Pancreas (tissue), 10 donors: ENCODE results near the gene CLDN15. TPM values are rescaled to one million over a fixed set of nuclear protein-coding genes. Genes with fewer than 3 reads are reported as not detected.

Experiments
- ATAC-seq, 4 donors: fragments of 200-7000 bp; cut with Tn5 transposase; one replicate each; pipeline versions ENCODE4 v1.8.0 to v1.9.1; 2020; ENCODE audit warnings: mild to moderate bottlenecking in 4 of 4, moderate library complexity in 4 of 4
- DNase-seq, 6 donors: peaks; one replicate each; pipeline ENCODE4 v3.0.0-alpha.2; 2020
- FAIRE-seq: peaks from 2 replicates; lab custom pipeline; 2012; peaks lifted over from hg19 to GRCh38; lab: Jason Lieb, UNC
- H3K27ac ChIP-seq, 4 donors: fragments of 200-600 bp; sonication (generic); 1 replicate in 3 of 4; 2 replicates in 1 of 4; pipeline versions ENCODE4 v1.5.0 to v1.8.0; 2020
- H3K27me3 ChIP-seq, 4 donors: fragments of 200-600 bp; one replicate each; pipeline ENCODE4 v1.8.0; 2021
- H3K36me3 ChIP-seq, 3 donors: fragments of 200-600 bp; sonication (generic) in 1 of 3; one replicate each; pipeline versions ENCODE4 v1.5.0 to v1.8.0; 2020 to 2021
- H3K4me1 ChIP-seq, 3 donors: fragments of 200-600 bp; one replicate each; pipeline ENCODE4 v1.8.0; 2021
- H3K4me3 ChIP-seq, 4 donors: fragments of 200-600 bp; sonication (generic) in 2 of 4; one replicate each; pipeline versions ENCODE4 v1.5.0 to v1.8.0; 2020 to 2021
- H3K9me3 ChIP-seq, 4 donors: fragments of 200-600 bp; one replicate each; pipeline ENCODE4 v1.8.0; 2021
- CTCF ChIP-seq, 4 donors: fragments of 200-600 bp; sonication (generic) in 3 of 4; IDR thresholded peaks; one replicate each; pipeline versions ENCODE4 v1.5.0 to v1.8.0; 2021; ENCODE audit warnings: antibody characterized with exemption in 4 of 4
- WGBS, 2 donors: extraction: QIAGEN DNeasy Blood & Tissue Kit; methylation state at CpG; one replicate each; pipeline ENCODE4 v1.1.7; 2013; 5-methylcytosine and 5-hydroxymethylcytosine counted together
- intact Hi-C, 3 donors: fragments of 100-400 bp; cut with DNase I; formaldehyde crosslinking; loops; one replicate each; pipeline versions ENCODE4 v1.11.1 to v1.14.2; 2022
- polyA plus RNA-seq, 2 donors: library from polyadenylated mRNA; stranded (reverse); fragments of 200-250 nt; gene quantifications; one replicate each; pipeline ENCODE4 v1.2.3, GENCODE V29; 2013
- total RNA-seq, 6 donors: library from RNA; stranded (reverse); fragmentation: NEBNext Ultra II Directional in 4 of 6; extraction: Animal tissue kit (Norgen Biotek cat#: 25700) in 4 of 6; gene quantifications; one replicate each; pipeline versions ENCODE4 v1.2.1 to v1.2.4, GENCODE V29; 2021 to 2023
- donor health status: healthy with polysubstance abuse.
- donor health status: DM: no; HTN: no; CAD: no; lungs with moderate emphysema.
- donor health status: DM: no; HTN: no; CAD: no.
- donor health status: control.
- donor health status: control.
- donor health status: Bipolar disorder and iron deficiency.
- donor health status: DM: yes; HTN: yes; CAD: no.
- donor health status: DM: no; HTN: no; CAD: no.
- donor health status: DM: no; HTN: no; CAD: no.
- donor health status: DM: yes; HTN: yes; CAD: no.

Gene CLDN15
- total and polyA plus RNA-seq, 8 donors = 2.2 to 15.2 (median 2.9) TPM

DNA sequence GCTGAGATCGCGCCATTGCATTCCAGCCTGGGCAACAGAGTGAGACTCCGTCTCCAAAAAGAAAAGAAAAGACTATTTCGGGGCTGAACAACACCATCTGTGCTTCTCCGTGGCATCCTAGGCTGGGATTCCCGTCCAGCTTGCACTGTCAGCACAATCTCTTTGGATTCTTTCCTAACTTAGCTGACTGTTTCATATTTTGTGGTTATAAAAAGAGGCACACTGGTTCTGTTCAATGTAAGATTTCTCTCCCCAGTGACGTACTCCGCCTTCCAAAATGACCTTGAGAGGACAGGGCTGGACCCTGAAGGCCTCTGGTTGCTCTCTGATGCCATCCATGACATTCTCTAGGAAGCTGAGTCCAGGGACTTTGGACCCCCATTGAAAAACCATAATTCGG, 10.9 kb downstream of the CLDN15 start:
- Histone ChIP-seq H3K4me3 (no peak overlapping the region), H3K27ac (no peak overlapping the region), H3K4me1 (peaks cover 0 to 2% (median 0%) of the 10 kb centered on the region in 3 donors), H3K9me3 (no peaks in the 10 kb centered on the region), H3K27me3 (no peaks in the 10 kb centered on the region), H3K36me3 (peaks cover 0 to 21% (median 3%) of the 10 kb centered on the region in 3 donors)
- DNase-seq = no peak
- 90 to 91% methylated on average over 9 of the region's 9 CpGs for WGBS, 2 donors
- intact Hi-C loops = no loop called here
- TF ChIP-seq CTCF (IDR thresholded peaks at IDR 0.05) = no peak
- no peak for FAIRE-seq
- no peak for ATAC-seq

GRCh38 chr7:101225650-101226049, 12.0 kb downstream of the CLDN15 start:
- ATAC-seq (no peak), DNase-seq (no peak), FAIRE-seq (no peak)
- Histone ChIP-seq H3K27me3 (no peaks in the 10 kb centered on the region), H3K4me3 (no peak overlapping the region), H3K4me1 (no peaks in the 10 kb centered on the region), H3K27ac (no peak overlapping the region), H3K9me3 (no peaks in the 10 kb centered on the region), H3K36me3 (peaks cover 0 to 21% (median 3%) of the 10 kb centered on the region in 3 donors)
- WGBS, 2 donors = 95 to 98% methylated on average over 6 of the region's 6 CpGs
- TF ChIP-seq CTCF (IDR thresholded peaks at IDR 0.05) = no peak
- intact Hi-C loops = no loop called here

DNA sequence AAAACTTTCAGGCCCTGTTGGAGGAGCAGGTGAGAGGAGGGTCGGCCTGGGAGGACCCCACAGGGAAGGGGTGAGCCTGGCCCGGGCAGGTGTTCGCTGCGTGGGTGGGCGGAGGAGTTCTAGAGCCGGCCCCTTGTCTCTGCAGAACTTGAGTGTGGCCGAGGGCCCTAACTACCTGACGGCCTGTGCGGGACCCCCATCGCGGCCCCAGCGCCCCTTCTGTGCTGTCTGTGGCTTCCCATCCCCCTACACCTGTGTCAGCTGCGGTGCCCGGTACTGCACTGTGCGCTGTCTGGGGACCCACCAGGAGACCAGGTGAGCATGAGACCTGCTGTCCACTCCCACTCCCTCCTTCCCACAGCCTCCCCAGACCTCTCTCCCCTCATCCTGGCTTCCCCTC, 14.1 kb downstream of the CLDN15 start:
- ATAC-seq = no peak
- Histone ChIP-seq H3K36me3 (peaks cover 0 to 21% (median 3%) of the 10 kb centered on the region in 3 donors), H3K9me3 (no peaks in the 10 kb centered on the region), H3K4me3 (no peak overlapping the region), H3K27ac (no peak overlapping the region), H3K27me3 (no peaks in the 10 kb centered on the region), H3K4me1 (peaks cover 10 to 18% (median 13%) of the 10 kb centered on the region in 3 donors)
- intact Hi-C loops = no loop called here
- no peak for FAIRE-seq
- WGBS, 2 donors = 97 to 98% methylated on average over 15 of the region's 15 CpGs
- no peak for TF ChIP-seq CTCF (IDR thresholded peaks at IDR 0.05)
- no peak for DNase-seq

DNA sequence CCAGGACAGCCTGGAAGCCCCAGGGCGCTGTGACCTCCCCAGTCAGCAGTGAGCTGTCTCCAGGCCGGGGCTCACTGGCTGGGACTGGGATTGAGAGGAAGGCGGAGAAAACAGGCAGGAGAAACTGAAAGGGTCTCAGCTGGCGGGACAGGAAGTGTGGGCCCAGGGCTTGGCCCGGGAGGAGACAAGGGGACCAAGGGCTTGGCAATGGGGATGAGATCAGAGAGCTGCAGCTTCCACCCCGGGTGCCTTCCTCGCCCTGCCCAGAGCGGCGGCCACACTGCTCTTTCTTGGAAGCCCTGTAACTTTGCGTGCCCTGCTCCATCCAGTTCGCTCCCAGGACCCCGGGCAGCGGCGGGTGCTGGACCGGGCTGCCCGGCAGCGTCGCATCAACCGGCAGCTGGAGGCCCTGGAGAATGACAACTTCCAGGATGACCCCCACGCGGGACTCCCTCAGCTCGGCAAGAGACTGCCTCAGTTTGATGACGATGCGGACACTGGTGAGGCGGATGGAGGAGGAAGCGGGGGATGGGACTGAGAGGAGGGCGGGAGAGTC, 15.2 kb downstream of the CLDN15 start:
- Histone ChIP-seq H3K36me3 (peaks cover 0 to 21% (median 3%) of the 10 kb centered on the region in 3 donors), H3K4me1 (peaks cover 10 to 19% (median 13%) of the 10 kb centered on the region in 3 donors), H3K27me3 (no peaks in the 10 kb centered on the region), H3K4me3 (no peak overlapping the region), H3K9me3 (no peaks in the 10 kb centered on the region), H3K27ac (no peak overlapping the region)
- 92 to 93% methylated on average over 27 of the region's 27 CpGs for WGBS, 2 donors
- DNase-seq (peak in 1 of 6 donors; percentile 52), FAIRE-seq (no peak), ATAC-seq (no peak)
- TF ChIP-seq CTCF (IDR thresholded peaks at IDR 0.05) = no peak
- intact Hi-C loops = no loop called here

- peaks cover 10 to 25% (median 13%) of the 10 kb centered on the region in 3 donors for H3K4me1 ChIP-seq
- H3K9me3 ChIP-seq = no peaks in the 10 kb centered on the region
- no peak for FAIRE-seq
- intact Hi-C loops = no loop called here
- no peaks in the 10 kb centered on the region for H3K27me3 ChIP-seq
- 45 to 49% methylated on average over 5 of the region's 5 CpGs for WGBS, 2 donors
- no peak for DNase-seq
- no peak overlapping the region for H3K27ac ChIP-seq
- TF ChIP-seq CTCF (IDR thresholded peaks at IDR 0.05) = no peak
- no peak overlapping the region for H3K4me3 ChIP-seq
- peaks cover 0 to 17% (median 3%) of the 10 kb centered on the region in 3 donors for H3K36me3 ChIP-seq
- ATAC-seq = no peak
These were observed 17.3 kb downstream of the CLDN15 start for GRCh38 chr7:101220295-101220694.
